Fibroblast of pulmonary artery (primary cell): Measurements from ENCODE around the gene CHMP4B.

Experiments
- DNase-seq: peaks from one replicate; pipeline ENCODE4 v3.0.0-alpha.2; 2010; ENCODE audit warnings: low read depth
- H3K4me3 ChIP-seq: replicated peaks from 2 replicates; pipeline ENCODE4 v1.5.1; 2011; ENCODE audit warnings: low read depth, mild to moderate bottlenecking, control low read depth, low read length, moderate library complexity
- CTCF ChIP-seq: IDR thresholded peaks from 2 replicates; pipeline ENCODE4 v1.5.1; 2011; ENCODE audit warnings: mild to moderate bottlenecking, control low read depth, low read length, inconsistent platforms; ENCODE audit errors: missing control alignments

Gene CHMP4B, protein sequence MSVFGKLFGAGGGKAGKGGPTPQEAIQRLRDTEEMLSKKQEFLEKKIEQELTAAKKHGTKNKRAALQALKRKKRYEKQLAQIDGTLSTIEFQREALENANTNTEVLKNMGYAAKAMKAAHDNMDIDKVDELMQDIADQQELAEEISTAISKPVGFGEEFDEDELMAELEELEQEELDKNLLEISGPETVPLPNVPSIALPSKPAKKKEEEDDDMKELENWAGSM

GRCh38 chr20:33810885-33811775, at the start of gene CHMP4B:
Gene CHMP4B, plus strand, starts transcription at chr20:33811348. Its CDS starts 121 bp downstream, at chr20:33811469.
- DNase-seq: peak; percentile 99
- H3K4me3 ChIP-seq: peak within 1 kb of the TSS; percentile 72
- TF ChIP-seq CTCF: no peak

DNA sequence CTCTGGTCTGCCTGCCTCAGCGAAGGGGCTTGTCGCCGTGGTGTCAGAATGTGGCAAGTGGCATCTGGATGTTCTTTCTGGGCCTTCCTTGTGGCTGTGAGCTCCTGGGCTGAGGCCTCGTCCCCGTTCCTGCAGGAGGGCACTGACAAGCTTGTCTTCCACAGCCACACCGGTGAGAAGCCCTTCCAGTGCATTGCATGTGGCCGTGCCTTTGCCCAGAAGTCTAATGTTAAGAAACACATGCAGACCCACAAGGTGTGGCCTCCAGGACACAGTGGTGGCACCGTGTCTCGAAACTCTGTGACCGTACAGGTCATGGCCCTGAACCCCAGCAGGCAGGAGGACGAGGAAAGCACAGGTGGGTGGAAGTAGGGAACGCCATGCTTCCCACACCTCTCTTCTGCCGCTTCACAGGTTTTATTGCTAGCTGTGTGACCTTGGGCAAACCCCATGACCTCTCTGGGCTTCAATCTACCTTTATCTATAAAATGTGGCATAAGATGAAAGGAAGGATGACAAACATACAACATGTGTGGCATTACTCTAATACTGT, 49.4 kb upstream of the CHMP4B start:
- no peak for DNase-seq
- TF ChIP-seq CTCF: no peak
- no peak overlapping the region for H3K4me3 ChIP-seq

GRCh38 chr20:33765099-33765498, 46.0 kb upstream of the CHMP4B start:
- no peak for TF ChIP-seq CTCF
- H3K4me3 ChIP-seq: no peak overlapping the region
- DNase-seq: no peak

GRCh38 chr20:33765592-33765991, 45.6 kb upstream of the CHMP4B start:
- no peak for DNase-seq
- no peak overlapping the region for H3K4me3 ChIP-seq
- no peak for TF ChIP-seq CTCF

GRCh38 chr20:33766686-33767085, 44.5 kb upstream of the CHMP4B start:
- DNase-seq: no peak
- TF ChIP-seq CTCF: no peak

GRCh38 chr20:33767777-33768138, 43.4 kb upstream of the CHMP4B start:
- no peak for TF ChIP-seq CTCF
- no peak overlapping the region for H3K4me3 ChIP-seq
- no peak for DNase-seq

More at GRCh38 chr20:33766686-33767085, 44.5 kb upstream of the CHMP4B start:
- no peak overlapping the region for H3K4me3 ChIP-seq
